NCI-H2196 treated with DMSO at 0.1 percent for 48 hours (cell line): ENCODE results near the gene CNGA2.
"Not testable (repeated sequence)": the region's sequence is repeated elsewhere in the genome, so short reads cannot be mapped to it uniquely, and the experiment has no call there.

Experiments used
- DNase-seq: peaks from one replicate; lab custom pipeline; 2025; ENCODE audit not compliant: unreplicated experiment; lab: John Stamatoyannopoulos, UW

Gene CNGA2

GRCh38 chrX:151734446-151734845 is at the start of gene CNGA2:
Gene CNGA2, plus strand, starts transcription at chrX:151734746. Its CDS starts 3,738 bp downstream, at chrX:151738484.
- DNase-seq, result no peak

DNA sequence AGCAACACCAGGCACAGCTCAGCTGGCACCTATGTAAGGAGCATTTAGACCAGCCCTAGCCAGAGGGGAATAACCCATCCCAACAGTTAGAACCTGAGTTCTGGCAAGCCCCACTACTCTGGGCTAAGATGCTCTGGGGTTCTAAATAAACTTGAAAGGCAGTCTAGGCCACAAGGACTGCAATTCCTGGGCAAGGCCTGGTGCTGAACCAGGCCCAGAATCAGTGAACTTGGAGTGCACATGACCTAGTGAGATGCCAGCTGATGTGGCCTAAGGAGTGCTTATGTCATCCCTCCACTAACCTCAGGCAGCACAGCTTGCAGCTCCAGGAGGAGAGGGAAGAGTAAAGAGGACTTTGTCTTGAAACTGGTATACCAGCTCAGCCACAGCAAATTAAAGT is 46.9 kb upstream of the CNGA2 start:
- DNase-seq, result no peak

DNA sequence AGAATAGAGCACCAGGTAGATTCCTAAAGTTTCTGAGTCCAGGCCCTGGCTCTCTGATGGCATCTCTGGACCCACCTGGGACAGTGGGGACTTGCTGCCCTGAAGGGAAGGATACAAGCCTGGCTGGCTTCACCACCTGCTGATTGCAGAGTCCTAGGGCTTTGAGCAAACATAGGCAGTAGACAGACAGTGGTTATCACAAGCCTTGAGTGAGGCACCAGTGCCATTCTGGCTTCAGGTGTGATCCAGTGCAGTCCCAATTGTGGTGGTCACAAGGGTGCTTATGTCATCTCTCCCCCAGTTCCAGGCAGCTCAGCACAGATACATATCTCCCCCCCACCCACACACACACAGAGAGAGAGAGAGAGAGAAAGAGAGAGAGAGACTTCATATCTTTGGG is 45.9 kb upstream of the CNGA2 start:
- no peak for DNase-seq

- DNase-seq, result no peak
Observed at GRCh38 chrX:151692825-151693224, 41.7 kb upstream of the CNGA2 start.

DNA sequence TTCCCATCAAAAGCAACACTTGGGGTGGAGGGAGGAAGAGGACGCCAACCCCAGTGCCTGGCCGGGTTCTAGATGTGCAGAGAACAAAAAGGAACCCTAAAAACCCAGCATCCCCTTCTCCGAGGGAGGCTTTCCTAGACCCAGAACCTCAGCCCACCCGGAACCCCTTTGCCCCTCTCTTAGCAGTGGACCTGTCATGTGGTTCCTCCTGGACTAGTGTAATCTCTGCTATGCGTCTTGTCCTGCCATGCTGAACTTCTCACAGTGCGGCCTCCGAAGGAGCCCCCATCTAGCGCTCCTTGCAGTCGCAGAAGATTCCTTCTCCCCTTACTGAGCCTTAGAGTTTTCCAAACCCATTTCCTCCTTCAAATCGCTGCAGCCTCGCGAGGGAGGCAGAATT is 40.4 kb upstream of the CNGA2 start:
- DNase-seq, result no peak

DNA sequence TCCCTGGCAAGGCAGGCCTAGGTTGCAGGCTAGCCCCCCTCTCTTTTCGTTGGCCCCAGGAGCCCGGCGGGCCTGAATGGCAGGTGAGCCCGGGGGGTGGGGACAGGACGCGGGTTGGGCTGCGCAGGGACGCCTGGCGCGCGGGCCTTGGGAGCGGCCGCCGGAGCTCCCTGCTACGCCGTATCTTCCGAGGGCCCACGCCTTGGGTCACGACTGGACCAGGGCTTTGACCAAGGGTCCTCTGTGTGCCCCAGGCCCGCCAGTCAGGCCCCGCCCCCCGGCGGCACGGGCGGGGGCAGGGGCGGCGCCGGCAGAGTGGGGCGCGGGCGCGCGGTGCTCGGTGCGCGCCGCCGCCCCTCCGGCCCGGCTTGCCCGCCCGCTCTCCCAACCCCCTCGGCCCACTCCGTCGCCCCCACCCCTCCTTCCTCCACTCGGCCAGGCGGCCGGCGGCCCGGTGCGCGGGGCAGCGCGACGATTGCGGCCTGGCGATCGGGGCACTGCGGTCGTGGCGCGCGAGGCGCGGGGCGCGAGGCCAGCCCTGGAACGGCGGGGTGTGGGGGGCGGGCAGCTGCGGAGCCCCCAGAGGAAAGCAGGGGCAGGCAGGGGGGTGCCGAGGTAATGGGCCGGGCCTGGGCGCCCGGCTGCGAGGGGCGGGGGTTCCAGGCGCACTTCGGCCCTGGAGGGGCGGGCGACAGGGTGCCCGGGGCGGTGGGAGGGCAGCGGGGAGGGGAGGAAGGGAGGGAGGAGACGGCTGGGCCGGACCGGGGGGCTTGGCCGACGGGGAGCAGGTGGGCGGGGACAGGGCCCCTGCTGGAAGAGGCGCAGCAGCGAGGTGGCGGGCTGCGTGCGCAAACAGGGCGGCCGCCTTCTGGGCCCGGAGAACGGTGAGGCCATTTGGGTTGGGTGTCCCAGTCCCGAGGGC is 39.6 kb upstream of the CNGA2 start, which contains the start of gene PRRG3:
PRRG3 (plus strand) TSS at position 798 of the 922 bp plus-strand sequence. CDS start 3,357 bp downstream, outside the sequence.
- no peak for DNase-seq

- no peak for DNase-seq
Observed at GRCh38 chrX:151695583-151696340, 38.8 kb upstream of the CNGA2 start.

DNA sequence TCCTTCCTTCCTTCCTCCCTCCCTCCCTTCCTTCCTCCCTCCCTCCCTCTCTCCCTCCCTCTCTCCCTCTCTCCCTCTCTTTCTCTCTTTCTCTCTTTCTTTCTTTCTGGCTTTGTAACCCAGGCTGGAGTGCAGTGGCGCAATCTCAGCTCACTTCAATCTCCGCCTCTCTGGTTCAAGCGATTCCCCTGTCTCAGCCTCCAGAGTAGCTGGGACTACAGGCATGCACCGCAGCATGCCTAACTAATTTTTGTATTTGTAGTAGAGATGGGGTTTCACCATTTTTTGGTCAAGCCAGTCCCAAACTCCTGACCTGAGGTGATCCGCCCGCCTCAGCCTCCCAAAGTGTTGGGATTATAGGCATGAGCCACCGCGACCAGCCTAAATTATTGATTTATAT is 37.5 kb upstream of the CNGA2 start:
- DNase-seq, result not testable (repeated sequence)

GRCh38 chrX:151697522-151697921 is 37.0 kb upstream of the CNGA2 start:
- no peak for DNase-seq

- DNase-seq, result no peak
Observed at GRCh38 chrX:151698485-151698884, 36.1 kb upstream of the CNGA2 start.

- no peak for DNase-seq
Observed at GRCh38 chrX:151699746-151700145, 34.8 kb upstream of the CNGA2 start.

DNA sequence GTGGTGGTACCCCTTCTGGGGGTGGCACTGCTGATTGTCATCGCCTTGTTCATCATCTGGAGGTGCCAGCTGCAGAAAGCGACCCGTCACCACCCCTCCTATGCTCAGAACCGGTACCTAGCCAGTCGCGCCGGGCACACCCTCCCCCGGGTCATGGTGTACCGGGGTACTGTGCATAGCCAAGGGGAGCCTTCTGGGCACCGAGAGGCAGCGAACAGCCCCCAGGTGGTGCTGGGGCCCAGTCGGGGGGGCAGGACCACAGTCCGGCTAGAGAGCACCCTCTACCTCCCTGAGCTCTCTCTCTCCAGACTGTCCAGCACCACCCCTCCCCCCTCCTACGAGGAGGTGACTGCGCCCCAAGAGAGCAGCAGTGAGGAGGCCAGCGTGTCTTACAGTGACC is 34.0 kb upstream of the CNGA2 start:
- no peak for DNase-seq

GRCh38 chrX:151701071-151701470 is 33.5 kb upstream of the CNGA2 start:
- DNase-seq, result no peak

- DNase-seq, result no peak
Observed at GRCh38 chrX:151701531-151701930, 33.0 kb upstream of the CNGA2 start.

- no peak for DNase-seq
Observed at GRCh38 chrX:151702026-151702714, 32.4 kb upstream of the CNGA2 start.

DNA sequence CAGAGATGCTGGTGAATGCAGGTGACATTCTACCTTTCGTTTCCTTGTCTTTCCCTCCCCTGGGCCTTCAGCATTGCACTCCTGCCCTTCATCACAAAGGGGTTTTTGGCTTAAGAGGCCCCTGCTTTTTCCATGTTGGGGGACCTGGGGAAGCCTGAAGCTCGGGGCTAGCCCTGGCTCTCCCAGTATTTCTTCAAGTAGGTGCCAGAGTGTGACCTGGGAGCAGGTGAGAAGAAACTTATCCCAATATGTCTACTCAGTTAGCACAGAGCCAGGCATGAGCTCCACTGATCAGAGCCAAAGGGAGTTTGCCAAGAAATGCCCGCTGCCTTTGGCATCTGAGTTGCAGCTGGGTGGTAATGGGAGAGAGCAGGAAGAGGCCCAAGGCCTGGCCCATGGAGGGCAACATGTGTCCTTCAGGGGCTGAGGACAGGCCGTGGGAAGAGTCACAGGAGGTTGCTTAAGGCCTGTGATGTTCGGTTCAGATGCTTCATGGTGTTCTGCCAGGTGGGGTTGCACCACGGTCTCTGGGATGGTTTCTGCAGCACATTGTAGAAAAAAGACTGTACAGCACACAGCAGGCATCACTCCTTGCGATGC is 31.7 kb upstream of the CNGA2 start:
- DNase-seq, result no peak

GRCh38 chrX:151703487-151703886 is 31.1 kb upstream of the CNGA2 start:
- DNase-seq, result peak; percentile 12

DNA sequence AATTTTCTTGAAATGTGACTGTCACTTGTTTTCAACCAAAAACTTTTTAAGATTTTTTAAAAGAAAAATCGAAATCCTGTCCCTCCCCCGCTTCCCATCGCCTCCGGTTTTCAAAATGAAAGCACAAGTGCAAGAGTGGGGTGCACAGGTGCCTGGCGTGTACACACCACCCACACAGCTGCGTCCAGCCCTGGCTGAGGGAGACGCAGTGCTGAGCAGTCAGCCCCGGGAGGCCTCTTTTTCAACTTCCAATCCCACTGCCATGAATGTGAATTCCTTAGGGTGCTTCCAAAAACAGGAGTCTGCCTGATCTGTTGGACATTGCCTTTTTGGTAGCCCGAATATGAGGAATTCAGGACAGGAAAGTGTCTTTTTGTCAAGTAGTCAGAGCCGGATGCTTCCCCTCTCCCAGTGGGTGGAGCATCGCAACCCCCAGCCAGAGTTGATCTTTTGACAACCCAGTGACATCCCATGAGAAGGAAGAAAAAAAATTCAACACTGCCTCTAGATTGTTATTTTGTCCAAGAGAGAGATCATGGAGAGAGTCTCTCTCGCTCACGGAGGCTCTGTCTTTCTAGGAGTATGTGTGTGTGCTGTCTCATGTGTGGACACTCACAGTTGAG is 30.4 kb upstream of the CNGA2 start:
- no peak for DNase-seq

- DNase-seq, result no peak
Observed at GRCh38 chrX:151708821-151709220, 25.7 kb upstream of the CNGA2 start.

- no peak for DNase-seq
Observed at GRCh38 chrX:151710457-151710856, 24.1 kb upstream of the CNGA2 start.

DNA sequence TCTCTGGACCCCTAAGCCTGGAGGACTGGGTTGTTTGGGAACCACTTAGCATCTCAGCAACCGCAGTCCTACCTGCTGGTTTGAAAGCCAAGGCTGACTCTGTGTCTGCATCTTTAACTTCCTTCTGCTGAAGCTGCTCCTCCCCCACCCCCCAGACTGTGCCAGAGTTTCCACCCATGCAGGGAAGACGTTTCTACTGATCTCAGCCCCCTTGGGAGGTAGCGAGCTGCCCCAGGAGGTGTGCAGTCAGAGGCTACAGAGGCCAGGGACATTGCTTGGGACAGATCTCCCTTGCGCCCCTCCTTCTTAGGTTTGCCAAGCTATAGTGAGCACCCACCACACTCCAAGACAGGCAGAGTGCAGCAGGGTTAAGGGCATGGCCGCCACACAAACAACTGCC is 23.4 kb upstream of the CNGA2 start:
- DNase-seq, result no peak
